Prostate gland (tissue), 2 donors: ENCODE data around the gene IQSEC3. TPM values are rescaled to one million over a fixed set of nuclear protein-coding genes. Genes with fewer than 3 reads are reported as not detected.

Experiments used
- DNase-seq: peaks from one replicate; pipeline ENCODE4 v3.0.0-alpha.2; 2019; ENCODE audit warnings: low spot score
- H3K27ac ChIP-seq, 2 donors: fragments of 200-600 bp; sonication (generic); 2 replicates each; pipeline ENCODE4 v1.5.1; 2017 to 2019
- H3K27me3 ChIP-seq: fragments of 200-600 bp; sonication (generic); replicated peaks from 2 replicates; pipeline ENCODE4 v1.5.1; 2019; ENCODE audit not compliant: insufficient read depth
- H3K36me3 ChIP-seq, 2 donors: fragments of 200-600 bp; sonication (generic); 1 replicate in 1 of 2; 2 replicates in 1 of 2; pipeline versions ENCODE4 v1.5.1 to v1.8.1; 2017 to 2019
- H3K4me1 ChIP-seq: fragments of 200-600 bp; sonication (generic); replicated peaks from 2 replicates; pipeline ENCODE4 v1.5.1; 2019
- H3K4me3 ChIP-seq, 2 donors: fragments of 200-600 bp; sonication (generic); 2 replicates each; pipeline ENCODE4 v1.5.1; 2017 to 2019
- H3K9me3 ChIP-seq: fragments of 200-600 bp; sonication (generic); 2 replicates; pipeline ENCODE4 v1.5.1; 2017
- CTCF ChIP-seq, 4 experiments: fragments of 200-600 bp in 2 of 4; fragments of 450-650 bp in 2 of 4; sonication (generic) in 2 of 4; IDR thresholded peaks; 1 replicate in 3 of 4; 2 replicates in 1 of 4; pipeline ENCODE4 v1.5.1; 2016 to 2019; ENCODE audit warnings: antibody characterized with exemption in 4 of 4, mild to moderate bottlenecking in 2 of 4, moderate library complexity in 2 of 4
- POLR2A ChIP-seq: fragments of 450-650 bp; IDR thresholded peaks from one replicate; pipeline ENCODE4 v1.6.1; 2016; ENCODE audit warnings: antibody characterized with exemption, mild to moderate bottlenecking
- POLR2AphosphoS5 ChIP-seq: sonication (generic); formaldehyde crosslinking; IDR thresholded peaks from one replicate; pipeline ENCODE4 v1.6.1; 2017; ENCODE audit warnings: antibody characterized with exemption
- WGBS: methylation state at CpG from one replicate; pipeline ENCODE4 v1.1.5; 2018; 5-methylcytosine and 5-hydroxymethylcytosine counted together
- intact Hi-C: fragments of 100-400 bp; cut with DNase I; formaldehyde crosslinking; loops from one replicate; pipeline ENCODE4 v1.14.2; 2022
- total RNA-seq, 2 donors: library from RNA; depleted of rRNA; stranded (reverse); fragments of >200 nt; gene quantifications; one replicate each; pipeline ENCODE4 v1.1.0, GENCODE V29; 2016

IQSEC3 gene
- total RNA-seq, 2 donors from 2014 or later: 0.14 to 2.6 TPM

GRCh38 chr12:176321-177181 lies 110.0 kb downstream of the IQSEC3 start:
- intact Hi-C loops: no loop called here
- Histone ChIP-seq H3K4me1 (no peaks in the 10 kb centered on the region), H3K27ac (no peak overlapping the region), H3K9me3 (no peaks in the 10 kb centered on the region), H3K36me3 (no peaks in the 10 kb centered on the region), H3K4me3 (no peak overlapping the region), H3K27me3 (peaks cover 2% of the 10 kb centered on the region)
- TF ChIP-seq POLR2AphosphoS5 (no peak), CTCF (IDR thresholded peaks at IDR 0.05) (no peak), POLR2A (no peak)
- DNase-seq: no peak
- WGBS: 54% methylated on average over 16 of the region's 16 CpGs

- Histone ChIP-seq H3K4me1 (no peaks in the 10 kb centered on the region), H3K27me3 (peaks cover 2% of the 10 kb centered on the region), H3K9me3 (no peaks in the 10 kb centered on the region), H3K4me3 (no peak overlapping the region), H3K36me3 (no peaks in the 10 kb centered on the region), H3K27ac (no peak overlapping the region)
- intact Hi-C loops: no loop called here
- no peak for DNase-seq
- TF ChIP-seq POLR2A (no peak), POLR2AphosphoS5 (no peak), CTCF (IDR thresholded peaks at IDR 0.05) (no peak)
- 62% methylated on average over 11 of the region's 11 CpGs for WGBS
Measured at GRCh38 chr12:177336-177979, 110.9 kb downstream of the IQSEC3 start.

GRCh38 chr12:177980-178828 lies 111.6 kb downstream of the IQSEC3 start:
- no peaks in the 10 kb centered on the region for H3K4me1 ChIP-seq
- no peak for DNase-seq
- H3K36me3 ChIP-seq: no peaks in the 10 kb centered on the region
- TF ChIP-seq POLR2A (no peak), CTCF (IDR thresholded peaks at IDR 0.05) (no peak), POLR2AphosphoS5 (no peak)
- intact Hi-C loops: no loop called here
- 77% methylated on average over 20 of the region's 20 CpGs for WGBS
- H3K27ac ChIP-seq: no peak overlapping the region
- no peak overlapping the region for H3K4me3 ChIP-seq
- no peaks in the 10 kb centered on the region for H3K27me3 ChIP-seq
- H3K9me3 ChIP-seq: no peaks in the 10 kb centered on the region

- no peaks in the 10 kb centered on the region for H3K27me3 ChIP-seq
- no peak overlapping the region for H3K27ac ChIP-seq
- DNase-seq: no peak
- H3K4me3 ChIP-seq: no peak overlapping the region
- 76% methylated on average over 3 of the region's 3 CpGs for WGBS
- H3K36me3 ChIP-seq: no peaks in the 10 kb centered on the region
- no peak for TF ChIP-seq POLR2A
- no peak for TF ChIP-seq CTCF (IDR thresholded peaks at IDR 0.05)
- TF ChIP-seq POLR2AphosphoS5: no peak
- H3K4me1 ChIP-seq: no peaks in the 10 kb centered on the region
- intact Hi-C loops: no loop called here
- no peaks in the 10 kb centered on the region for H3K9me3 ChIP-seq
Measured at GRCh38 chr12:178829-179109, 112.2 kb downstream of the IQSEC3 start.
